Measurements from ENCODE around the gene CENPB.

CENPB gene

GRCh38 chr20:3767427-3768341 lies 18.9 kb downstream of the CENPB start, which contains the start of gene ADISSP:
TSS of gene ADISSP (minus strand) at chr20:3767753. CDS start at chr20:3760100, 7,653 bp downstream.
- in situ Hi-C loops (cut with HindIII; ENCODE audit: low sequenced_read_pairs): no loop called here

GRCh38 chr20:3767110-3767426 lies 19.5 kb downstream of the CENPB start:
- in situ Hi-C loops (cut with HindIII; ENCODE audit: low sequenced_read_pairs): no loop called here
- no peak for DNase-seq (ENCODE audit: low read depth)

More at GRCh38 chr20:3767427-3768341, 18.9 kb downstream of the CENPB start, which contains the start of gene ADISSP:
- peak within 1 kb of the TSS; percentile 74 for H3K4me3 ChIP-seq (ENCODE audit: low read depth, low read length)
- peak; percentile 95 for DNase-seq (ENCODE audit: low read depth)
- TF ChIP-seq CTCF (IDR thresholded peaks at IDR 0.05; ENCODE audit: low read depth, low read length, missing control alignments): no peak

GRCh38 chr20:3766422-3767109 lies 20.0 kb downstream of the CENPB start:
- peak overlapping the region; percentile 74 for H3K4me3 ChIP-seq (ENCODE audit: low read depth, low read length)
- DNase-seq (ENCODE audit: low read depth): no peak
- no peak for TF ChIP-seq CTCF (IDR thresholded peaks at IDR 0.05; ENCODE audit: low read depth, low read length, missing control alignments)
- in situ Hi-C loops (cut with HindIII; ENCODE audit: low sequenced_read_pairs): no loop called here

More at GRCh38 chr20:3767110-3767426, 19.5 kb downstream of the CENPB start:
- TF ChIP-seq CTCF (IDR thresholded peaks at IDR 0.05; ENCODE audit: low read depth, low read length, missing control alignments): no peak
- H3K4me3 ChIP-seq (ENCODE audit: low read depth, low read length): peak overlapping the region; percentile 74

DNA sequence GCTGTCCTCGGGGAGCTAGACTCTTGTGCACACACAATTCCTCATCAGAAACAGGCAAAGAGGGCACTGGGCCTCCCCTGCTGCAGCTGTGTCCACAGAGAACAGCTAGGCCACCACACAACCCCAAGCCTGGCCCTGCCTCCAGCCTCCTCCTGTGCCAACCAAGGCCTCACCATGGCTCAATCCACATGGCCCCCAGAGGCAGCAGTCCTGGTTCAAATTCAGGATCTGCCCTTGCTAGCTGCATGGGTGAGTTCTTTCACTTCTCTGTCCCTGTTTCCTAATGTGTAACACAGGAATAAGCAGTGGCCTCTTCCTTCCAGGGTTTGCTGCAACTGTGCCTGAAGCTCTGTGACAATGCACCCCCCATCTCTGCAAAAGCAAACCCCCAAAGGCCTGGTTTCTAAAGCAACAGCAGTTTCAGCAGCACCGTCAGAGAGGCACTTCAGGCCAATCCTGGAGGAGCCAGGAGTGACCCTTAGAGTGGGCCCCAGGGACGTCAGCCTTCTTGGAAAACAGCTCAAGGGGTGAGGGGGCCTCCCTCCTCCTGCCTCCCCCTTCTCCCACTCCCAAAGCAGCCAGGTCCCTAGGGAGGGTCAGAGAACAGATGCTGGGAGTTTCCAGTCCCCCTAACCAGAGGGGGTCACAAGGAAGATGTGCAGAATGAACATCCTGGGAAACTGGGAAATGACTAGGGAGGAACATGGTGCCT lies 21.2 kb downstream of the CENPB start:
- in situ Hi-C loops (cut with HindIII; ENCODE audit: low sequenced_read_pairs): no loop called here
- TF ChIP-seq CTCF (IDR thresholded peaks at IDR 0.05; ENCODE audit: low read depth, low read length, missing control alignments): no peak
- no peak for DNase-seq (ENCODE audit: low read depth)
- H3K4me3 ChIP-seq (ENCODE audit: low read depth, low read length): no peak overlapping the region

- H3K4me3 ChIP-seq (ENCODE audit: low read depth, low read length): no peak overlapping the region
- in situ Hi-C loops (cut with HindIII; ENCODE audit: low sequenced_read_pairs): no loop called here
- no peak for DNase-seq (ENCODE audit: low read depth)
- no peak for TF ChIP-seq CTCF (IDR thresholded peaks at IDR 0.05; ENCODE audit: low read depth, low read length, missing control alignments)
Measured at GRCh38 chr20:3764659-3765058, 21.9 kb downstream of the CENPB start.

Data from astrocyte of the cerebellum (primary cell).